ENCODE measurements around the gene DNAJB11. TPM values are rescaled to one million over a fixed set of nuclear protein-coding genes. Genes with fewer than 3 reads are reported as not detected.

DNAJB11 gene
- total RNA-seq, 1 donor from 2014 or later = 63.4 TPM

GRCh38 chr3:186619787-186620212 is 49.3 kb downstream of the DNAJB11 start:
- Mint-ChIP-seq H3K27ac (no peak overlapping the region), H3K36me3 (no peaks in the 10 kb centered on the region), H3K4me3 (no peak overlapping the region), H3K9me3 (no peaks in the 10 kb centered on the region), H3K4me1 (ENCODE audit: unreplicated experiment) (peaks cover 8% of the 10 kb centered on the region), H3K27me3 (peaks cover 50% of the 10 kb centered on the region)
- no peak for DNase-seq (ENCODE audit: extremely low spot score, unreplicated experiment)
- TF ChIP-seq CTCF (conservative IDR thresholded peaks at IDR 0.05) = no peak

GRCh38 chr3:186620213-186621092 is 49.9 kb downstream of the DNAJB11 start:
- Mint-ChIP-seq H3K27me3 (peaks cover 46% of the 10 kb centered on the region), H3K4me3 (no peak overlapping the region), H3K36me3 (no peaks in the 10 kb centered on the region), H3K27ac (no peak overlapping the region), H3K9me3 (no peaks in the 10 kb centered on the region), H3K4me1 (ENCODE audit: unreplicated experiment) (peaks cover 5% of the 10 kb centered on the region)
- no peak for TF ChIP-seq CTCF (conservative IDR thresholded peaks at IDR 0.05)
- no peak for DNase-seq (ENCODE audit: extremely low spot score, unreplicated experiment)

- H3K27ac Mint-ChIP-seq = no peak overlapping the region
- no peak for TF ChIP-seq CTCF (conservative IDR thresholded peaks at IDR 0.05)
- no peaks in the 10 kb centered on the region for H3K36me3 Mint-ChIP-seq
Measured at GRCh38 chr3:186621894-186622650, 51.6 kb downstream of the DNAJB11 start.

GRCh38 chr3:186622651-186623310 is 52.3 kb downstream of the DNAJB11 start:
- Mint-ChIP-seq H3K27ac (no peak overlapping the region), H3K4me1 (ENCODE audit: unreplicated experiment) (no peaks in the 10 kb centered on the region), H3K27me3 (peaks cover 31% of the 10 kb centered on the region), H3K4me3 (no peak overlapping the region), H3K9me3 (no peaks in the 10 kb centered on the region), H3K36me3 (no peaks in the 10 kb centered on the region)
- TF ChIP-seq CTCF (conservative IDR thresholded peaks at IDR 0.05) = no peak
- no peak for DNase-seq (ENCODE audit: extremely low spot score, unreplicated experiment)

More at GRCh38 chr3:186621894-186622650, 51.6 kb downstream of the DNAJB11 start:
- peaks cover 38% of the 10 kb centered on the region for H3K27me3 Mint-ChIP-seq
- no peak for DNase-seq (ENCODE audit: extremely low spot score, unreplicated experiment)
- no peak overlapping the region for H3K4me3 Mint-ChIP-seq
- no peaks in the 10 kb centered on the region for H3K9me3 Mint-ChIP-seq
- peaks cover 2% of the 10 kb centered on the region for H3K4me1 Mint-ChIP-seq (ENCODE audit: unreplicated experiment)

- Mint-ChIP-seq H3K9me3 (no peaks in the 10 kb centered on the region), H3K36me3 (no peaks in the 10 kb centered on the region), H3K4me1 (ENCODE audit: unreplicated experiment) (no peaks in the 10 kb centered on the region), H3K27me3 (peaks cover 26% of the 10 kb centered on the region), H3K4me3 (no peak overlapping the region), H3K27ac (no peak overlapping the region)
- DNase-seq (ENCODE audit: extremely low spot score, unreplicated experiment) = no peak
- TF ChIP-seq CTCF (conservative IDR thresholded peaks at IDR 0.05) = no peak
Measured at GRCh38 chr3:186624598-186624997, 54.1 kb downstream of the DNAJB11 start.

Data from type B pancreatic cell (in vitro differentiated cells).